Liver (tissue), 9 donors: ENCODE measurements around the gene ADORA3. TPM values are rescaled to one million over a fixed set of nuclear protein-coding genes. Genes with fewer than 3 reads are reported as not detected.

ENCODE experiments used
- DNase-seq: peaks from one replicate; pipeline ENCODE4 v3.0.0-alpha.2; 2017; ENCODE audit warnings: low spot score
- H3K27ac ChIP-seq, 2 donors: one replicate each; pipeline ENCODE4 v1.7.0; 2013; ENCODE audit warnings: inconsistent platforms in 2 of 2, low read length in 2 of 2, control low read depth in 1 of 2, low read depth in 1 of 2, mild to moderate bottlenecking in 1 of 2
- H3K27me3 ChIP-seq, 4 donors: one replicate each; pipeline versions ENCODE4 v1.6.1 to v1.7.0; 2013; ENCODE audit warnings: low read length in 3 of 4, inconsistent platforms in 1 of 4, mild to moderate bottlenecking in 1 of 4, moderate library complexity in 1 of 4; ENCODE audit not compliant: control insufficient read depth in 4 of 4, insufficient read depth in 4 of 4
- H3K36me3 ChIP-seq, 4 donors: one replicate each; pipeline versions ENCODE4 v1.6.1 to v1.7.0; 2013; ENCODE audit warnings: low read length in 3 of 4, mild to moderate bottlenecking in 3 of 4, low read depth in 1 of 4, moderate library complexity in 1 of 4; ENCODE audit not compliant: control insufficient read depth in 4 of 4, insufficient read depth in 3 of 4
- H3K4me1 ChIP-seq, 4 donors: one replicate each; pipeline versions ENCODE4 v1.6.1 to v1.7.0; 2013; ENCODE audit warnings: low read length in 3 of 4, mild to moderate bottlenecking in 3 of 4, moderate library complexity in 1 of 4; ENCODE audit not compliant: control insufficient read depth in 4 of 4, insufficient read depth in 4 of 4
- H3K4me3 ChIP-seq, 3 donors: one replicate each; pipeline versions ENCODE4 v1.6.1 to v1.7.0; 2013; ENCODE audit warnings: low read length in 3 of 3, control low read depth in 1 of 3, low read depth in 1 of 3, mild to moderate bottlenecking in 1 of 3
- H3K9ac ChIP-seq, 2 donors: one replicate each; pipeline ENCODE4 v1.7.0; 2013; ENCODE audit warnings: low read length in 2 of 2, mild to moderate bottlenecking in 2 of 2, moderate library complexity in 2 of 2, control low read depth in 1 of 2, low read depth in 1 of 2
- H3K9me3 ChIP-seq, 4 donors: one replicate each; pipeline versions ENCODE4 v1.6.1 to v1.7.0; 2013; ENCODE audit warnings: low read length in 3 of 4; ENCODE audit not compliant: control insufficient read depth in 4 of 4
- EGR1 ChIP-seq, 2 donors: IDR thresholded peaks; 2 replicates each; pipeline ENCODE4 v1.6.1; 2016 to 2018; ENCODE audit warnings: antibody characterized with exemption in 2 of 2, low read depth in 2 of 2
- FOXA1 ChIP-seq: IDR thresholded peaks from 2 replicates; pipeline ENCODE4 v1.6.1; 2016; ENCODE audit warnings: antibody characterized with exemption
- FOXA2 ChIP-seq: IDR thresholded peaks from 2 replicates; pipeline ENCODE4 v1.6.1; 2016; ENCODE audit warnings: antibody characterized with exemption
- GABPA ChIP-seq, 2 donors: IDR thresholded peaks in 1 of 2; conservative IDR thresholded peaks in 1 of 2; 2 replicates each; pipeline ENCODE4 v1.6.1; 2016; ENCODE audit warnings: antibody characterized with exemption in 2 of 2, mild to moderate bottlenecking in 1 of 2, moderate library complexity in 1 of 2
- HNF4A ChIP-seq, 2 donors: conservative IDR thresholded peaks; 2 replicates each; pipeline ENCODE4 v1.6.1; 2016; ENCODE audit warnings: antibody characterized with exemption in 2 of 2, mild to moderate bottlenecking in 2 of 2
- HNF4G ChIP-seq: IDR thresholded peaks from 2 replicates; pipeline ENCODE4 v1.6.1; 2016; ENCODE audit warnings: antibody characterized with exemption
- JUND ChIP-seq, 2 donors: IDR thresholded peaks; 2 replicates each; pipeline ENCODE4 v1.6.1; 2016; ENCODE audit warnings: antibody characterized with exemption in 2 of 2
- MAX ChIP-seq: IDR thresholded peaks from 2 replicates; pipeline ENCODE4 v1.6.1; 2016; ENCODE audit warnings: antibody characterized with exemption
- NR2F2 ChIP-seq: IDR thresholded peaks from 2 replicates; pipeline ENCODE4 v1.6.1; 2016; ENCODE audit warnings: antibody characterized with exemption
- RAD21 ChIP-seq, 2 donors: IDR thresholded peaks; 2 replicates each; pipeline ENCODE4 v1.6.1; 2016; ENCODE audit warnings: antibody characterized with exemption in 2 of 2, mild to moderate bottlenecking in 2 of 2
- REST ChIP-seq: IDR thresholded peaks from 2 replicates; pipeline ENCODE4 v1.6.1; 2016; ENCODE audit warnings: antibody characterized with exemption, mild to moderate bottlenecking
- RXRA ChIP-seq, 2 donors: IDR thresholded peaks; 2 replicates each; pipeline ENCODE4 v1.6.1; 2017 to 2018; ENCODE audit warnings: antibody characterized with exemption in 2 of 2, mild to moderate bottlenecking in 1 of 2
- SP1 ChIP-seq: IDR thresholded peaks from 2 replicates; pipeline ENCODE4 v1.6.1; 2018; ENCODE audit warnings: antibody characterized with exemption, mild to moderate bottlenecking
- YY1 ChIP-seq: IDR thresholded peaks from 2 replicates; pipeline ENCODE4 v1.6.1; 2016; ENCODE audit warnings: antibody characterized with exemption, mild to moderate bottlenecking
- WGBS: extraction: QIAGEN DNeasy Blood & Tissue Kit; methylation state at CpG from one replicate; pipeline ENCODE4 v1.1.7; 2013; 5-methylcytosine and 5-hydroxymethylcytosine counted together
- polyA plus RNA-seq, 2 donors: library from polyadenylated mRNA; stranded (reverse) in 1 of 2; unstranded in 1 of 2; fragments of 200-250 nt in 1 of 2; fragments of >200 nt in 1 of 2; fragmentation: Nextera tagmentation in 1 of 2; extraction: Ambion mirVana in 1 of 2; gene quantifications; one replicate each; pipeline versions ENCODE4 v1.2.1 to v1.2.3, GENCODE V29; 2013 to 2015
- total RNA-seq, 2 donors: library from RNA; depleted of rRNA; stranded (reverse); fragments of >200 nt; gene quantifications; one replicate each; pipeline ENCODE4 v1.2.3, GENCODE V29; 2014
- TF ChIP-seq, protein P1 (sequence below): fragments of 150-350 bp; IDR thresholded peaks from 2 replicates; pipeline ENCODE4 v1.5.1; 2017; ENCODE audit warnings: improper control_type of control experiment, low read depth, low read length; ENCODE audit not compliant: missing input control
- TF ChIP-seq, protein P2 (sequence below): IDR thresholded peaks from 2 replicates; pipeline ENCODE4 v1.6.1; 2016; ENCODE audit warnings: antibody characterized with exemption
- TF ChIP-seq, protein P3 (sequence below): IDR thresholded peaks from 2 replicates; pipeline ENCODE4 v1.6.1; 2016; ENCODE audit warnings: antibody characterized with exemption
- donor health status: healthy.
- donor health status: healthy.
- donor health status: healthy.
- donor health status: healthy.
- donor health status: healthy.

The ADORA3 gene
- total and polyA plus RNA-seq, 4 donors: 0.97 to 5.6 (median 3.2) TPM

DNA sequence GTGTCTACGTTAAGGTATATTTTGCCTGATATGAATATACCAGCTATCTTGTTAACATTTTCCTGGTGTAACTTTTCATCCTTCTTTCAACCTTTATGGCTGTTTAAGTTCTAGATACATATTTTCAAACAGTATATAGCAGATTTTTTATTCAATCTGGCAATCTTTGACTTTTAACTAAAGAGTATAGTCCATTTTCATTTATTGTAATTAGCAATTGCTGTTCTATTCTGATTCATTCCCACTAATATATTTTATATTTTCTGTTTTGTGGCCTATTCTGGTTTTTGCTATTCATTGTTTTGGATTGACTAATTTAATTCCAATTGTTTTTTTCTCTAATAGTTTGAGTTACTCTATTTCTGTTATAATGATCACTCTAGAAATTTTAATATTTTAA is 37.0 kb downstream of the ADORA3 start:
- Histone ChIP-seq H3K27me3 (no peaks in the 10 kb centered on the region), H3K27ac (no peak overlapping the region), H3K4me3 (no peak overlapping the region), H3K9ac (no peak overlapping the region), H3K4me1 (no peaks in the 10 kb centered on the region), H3K9me3 (no peaks in the 10 kb centered on the region), H3K36me3 (peaks cover 3 to 44% (median 29%) of the 10 kb centered on the region in 4 donors)
- TF ChIP-seq HNF4G (no peak), YY1 (no peak), SP1 (no peak), FOXA2 (no peak), NR2F2 (no peak), EGR1 (IDR thresholded peaks at IDR 0.05; ENCODE audit: low read depth in 2 of 2) (no peak), REST (no peak), RXRA (IDR thresholded peaks at IDR 0.05) (no peak), HNF4A (conservative IDR thresholded peaks at IDR 0.05) (no peak), JUND (IDR thresholded peaks at IDR 0.05) (no peak), FOXA1 (no peak), RAD21 (IDR thresholded peaks at IDR 0.05) (no peak), GABPA (IDR thresholded peaks at IDR 0.05 in 1 of 2, conservative IDR thresholded peaks at IDR 0.05 in 1 of 2) (no peak)
- TF ChIP-seq, protein P1, sequence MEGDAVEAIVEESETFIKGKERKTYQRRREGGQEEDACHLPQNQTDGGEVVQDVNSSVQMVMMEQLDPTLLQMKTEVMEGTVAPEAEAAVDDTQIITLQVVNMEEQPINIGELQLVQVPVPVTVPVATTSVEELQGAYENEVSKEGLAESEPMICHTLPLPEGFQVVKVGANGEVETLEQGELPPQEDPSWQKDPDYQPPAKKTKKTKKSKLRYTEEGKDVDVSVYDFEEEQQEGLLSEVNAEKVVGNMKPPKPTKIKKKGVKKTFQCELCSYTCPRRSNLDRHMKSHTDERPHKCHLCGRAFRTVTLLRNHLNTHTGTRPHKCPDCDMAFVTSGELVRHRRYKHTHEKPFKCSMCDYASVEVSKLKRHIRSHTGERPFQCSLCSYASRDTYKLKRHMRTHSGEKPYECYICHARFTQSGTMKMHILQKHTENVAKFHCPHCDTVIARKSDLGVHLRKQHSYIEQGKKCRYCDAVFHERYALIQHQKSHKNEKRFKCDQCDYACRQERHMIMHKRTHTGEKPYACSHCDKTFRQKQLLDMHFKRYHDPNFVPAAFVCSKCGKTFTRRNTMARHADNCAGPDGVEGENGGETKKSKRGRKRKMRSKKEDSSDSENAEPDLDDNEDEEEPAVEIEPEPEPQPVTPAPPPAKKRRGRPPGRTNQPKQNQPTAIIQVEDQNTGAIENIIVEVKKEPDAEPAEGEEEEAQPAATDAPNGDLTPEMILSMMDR: no peak
- TF ChIP-seq, protein P2, sequence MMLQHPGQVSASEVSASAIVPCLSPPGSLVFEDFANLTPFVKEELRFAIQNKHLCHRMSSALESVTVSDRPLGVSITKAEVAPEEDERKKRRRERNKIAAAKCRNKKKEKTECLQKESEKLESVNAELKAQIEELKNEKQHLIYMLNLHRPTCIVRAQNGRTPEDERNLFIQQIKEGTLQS: no peak
- TF ChIP-seq, protein P3, sequence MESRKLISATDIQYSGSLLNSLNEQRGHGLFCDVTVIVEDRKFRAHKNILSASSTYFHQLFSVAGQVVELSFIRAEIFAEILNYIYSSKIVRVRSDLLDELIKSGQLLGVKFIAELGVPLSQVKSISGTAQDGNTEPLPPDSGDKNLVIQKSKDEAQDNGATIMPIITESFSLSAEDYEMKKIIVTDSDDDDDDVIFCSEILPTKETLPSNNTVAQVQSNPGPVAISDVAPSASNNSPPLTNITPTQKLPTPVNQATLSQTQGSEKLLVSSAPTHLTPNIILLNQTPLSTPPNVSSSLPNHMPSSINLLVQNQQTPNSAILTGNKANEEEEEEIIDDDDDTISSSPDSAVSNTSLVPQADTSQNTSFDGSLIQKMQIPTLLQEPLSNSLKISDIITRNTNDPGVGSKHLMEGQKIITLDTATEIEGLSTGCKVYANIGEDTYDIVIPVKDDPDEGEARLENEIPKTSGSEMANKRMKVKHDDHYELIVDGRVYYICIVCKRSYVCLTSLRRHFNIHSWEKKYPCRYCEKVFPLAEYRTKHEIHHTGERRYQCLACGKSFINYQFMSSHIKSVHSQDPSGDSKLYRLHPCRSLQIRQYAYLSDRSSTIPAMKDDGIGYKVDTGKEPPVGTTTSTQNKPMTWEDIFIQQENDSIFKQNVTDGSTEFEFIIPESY: no peak
- no peak for DNase-seq
- 0% methylated on average over 1 of the region's 1 CpG for WGBS

DNA sequence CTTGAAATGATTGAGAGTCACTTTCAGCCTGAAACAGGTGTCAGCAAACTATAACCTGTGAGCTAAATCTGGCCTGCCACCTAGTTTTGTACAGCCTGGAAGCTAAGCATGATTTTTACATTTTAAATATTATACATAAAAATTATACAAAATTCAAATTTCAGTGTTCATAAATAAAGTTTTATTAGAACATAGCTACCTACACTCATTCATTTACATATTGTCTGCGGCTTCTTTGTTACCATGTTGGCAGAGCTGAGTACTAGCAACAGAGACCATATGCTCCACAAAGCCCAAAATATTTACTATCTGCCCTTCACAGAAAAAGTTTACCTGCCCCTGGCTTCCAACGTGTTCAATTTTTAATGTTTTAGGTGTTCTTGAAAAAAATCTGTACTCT is 37.7 kb downstream of the ADORA3 start:
- Histone ChIP-seq H3K9me3 (no peaks in the 10 kb centered on the region), H3K4me3 (no peak overlapping the region), H3K36me3 (peaks cover 4 to 45% (median 30%) of the 10 kb centered on the region in 4 donors), H3K27me3 (no peaks in the 10 kb centered on the region), H3K4me1 (no peaks in the 10 kb centered on the region), H3K27ac (no peak overlapping the region), H3K9ac (no peak overlapping the region)
- WGBS: over 99% methylated on average over 2 of the region's 2 CpGs
- no peak for DNase-seq
- TF ChIP-seq HNF4A (conservative IDR thresholded peaks at IDR 0.05) (no peak), REST (no peak), EGR1 (IDR thresholded peaks at IDR 0.05; ENCODE audit: low read depth in 2 of 2) (no peak), FOXA2 (no peak), GABPA (IDR thresholded peaks at IDR 0.05 in 1 of 2, conservative IDR thresholded peaks at IDR 0.05 in 1 of 2) (no peak), RAD21 (IDR thresholded peaks at IDR 0.05) (no peak), FOXA1 (no peak), HNF4G (no peak), NR2F2 (no peak), MAX (no peak), RXRA (IDR thresholded peaks at IDR 0.05) (no peak), YY1 (no peak), JUND (IDR thresholded peaks at IDR 0.05) (no peak), SP1 (no peak)
- TF ChIP-seq, protein P3: no peak
- TF ChIP-seq, protein P2: no peak
